Activated CD8-positive, alpha-beta T cell treated with anti-CD3 and anti-CD28 coated beads, Interleukin-2, amount 10 ng/mL, durations not matched to agents 7 days and 5 days (primary cell): Measurements from ENCODE around the gene PSMD1. TPM values are rescaled to one million over a fixed set of nuclear protein-coding genes. Genes with fewer than 3 reads are reported as not detected.
A peak's percentile ranks its signal among the peaks of the same experiment; 100 is the strongest.

Experiments used
- ATAC-seq: fragments of 150-1000 bp; cut with Tn5 transposase; one replicate; pipeline ENCODE4 v1.10.0; 2021; ENCODE audit warnings: moderate library complexity
- CTCF ChIA-PET: fragments of 350-600 bp; sonication (Branson Sonifier 250); formaldehyde crosslinking; loops from one replicate; lab custom pipeline; 2021; ENCODE audit warnings: antibody characterized with exemption; lab: Charles Lee
- POLR2A ChIA-PET: fragments of 350-600 bp; sonication (Branson Sonifier 250); formaldehyde crosslinking; loops from one replicate; lab custom pipeline; 2021; ENCODE audit warnings: antibody characterized with exemption; lab: Charles Lee
- DNase-seq: peaks from one replicate; pipeline ENCODE4 v3.0.0-alpha.2; 2020
- H3K27ac Mint-ChIP-seq: one replicate; pipeline ENCODE4 v1.8.0; 2021; ENCODE audit warnings: mild to moderate bottlenecking, mixed read lengths
- H3K27me3 Mint-ChIP-seq: one replicate; pipeline ENCODE4 v1.8.0; 2021; ENCODE audit warnings: low read depth, mixed read lengths
- H3K36me3 Mint-ChIP-seq: one replicate; pipeline ENCODE4 v1.8.0; 2021; ENCODE audit warnings: low read depth, mixed read lengths
- H3K4me1 Mint-ChIP-seq: one replicate; pipeline ENCODE4 v1.8.0; 2021; ENCODE audit warnings: low read depth, mixed read lengths
- H3K4me3 Mint-ChIP-seq: one replicate; pipeline ENCODE4 v1.8.0; 2021; ENCODE audit warnings: mild to moderate bottlenecking, mixed read lengths
- H3K9me3 Mint-ChIP-seq: one replicate; pipeline ENCODE4 v1.8.0; 2022; ENCODE audit warnings: mixed read lengths; ENCODE audit not compliant: insufficient read depth
- total RNA-seq, 2 experiments: library from RNA; stranded (reverse); gene quantifications; one replicate each; pipeline ENCODE4 v1.2.3, GENCODE V29; 2021

The PSMD1 gene
- 10 to 100 TPM; 92.8 to 94.1 TPM for total RNA-seq

DNA sequence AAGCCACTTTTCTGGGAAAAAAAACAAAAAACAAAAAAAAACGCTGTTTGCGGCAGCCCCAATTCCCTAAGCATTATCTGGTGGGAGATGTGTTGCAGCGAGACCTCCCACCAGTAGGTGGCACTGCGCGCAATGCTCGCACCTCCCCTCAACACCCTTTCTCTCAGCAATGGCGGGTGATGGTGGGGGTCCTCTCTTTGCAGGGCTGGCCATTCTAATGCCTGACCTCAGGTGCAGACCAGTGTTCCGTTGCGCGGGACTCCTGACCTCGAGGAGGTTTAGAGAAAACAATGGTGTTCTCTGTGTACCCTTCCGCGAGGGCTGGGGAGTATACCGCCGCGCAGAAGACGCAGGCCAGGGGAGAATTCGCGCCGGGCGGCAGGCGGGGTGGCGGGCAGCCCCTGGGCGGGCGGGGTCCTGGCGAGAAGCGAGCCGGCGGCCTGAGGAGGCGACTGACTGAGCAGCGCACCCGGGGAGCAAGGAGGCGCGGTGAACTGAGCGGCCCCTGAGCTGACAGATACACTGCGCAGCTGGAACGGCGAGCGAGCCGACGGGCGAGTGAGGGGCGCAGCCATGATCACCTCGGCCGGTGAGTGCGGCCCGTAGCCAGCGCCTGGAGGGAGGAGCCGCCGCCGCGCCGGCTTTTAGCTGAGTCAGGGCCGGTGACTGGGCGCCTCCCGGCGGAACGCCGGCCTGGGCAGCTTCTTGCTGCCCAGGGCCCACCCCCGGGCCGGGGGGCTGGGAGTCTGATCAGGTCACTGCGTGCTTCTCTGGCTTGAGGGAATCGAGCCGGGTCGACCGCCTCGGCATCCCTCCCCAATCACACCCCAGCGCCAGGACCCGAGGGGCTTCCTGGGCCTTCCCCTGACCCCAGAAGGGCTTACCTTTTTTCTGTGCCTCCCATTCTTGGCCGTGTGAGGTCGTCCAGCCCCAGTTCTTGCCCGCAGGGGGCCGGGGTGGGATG, at the start of gene PSMD1:
TSS of gene PSMD1 (plus strand) at position 415 of the 964 bp plus-strand sequence. CDS start at position 574, 159 bp downstream.
- H3K4me3 Mint-ChIP-seq: peak within 1 kb of the TSS; percentile 95
- H3K9me3 Mint-ChIP-seq: no peaks in the 10 kb centered on the region
- ChIA-PET POLR2A (interaction anchor here (0.6 to 0.7 kb wide), 2 partner anchors 63 to 408 kb away, joined by 3 read pairs; partner anchors contain the start of gene NCL), CTCF (interaction anchor here (0.7 to 1.8 kb wide), 7 partner anchors 8 to 219 kb away, joined by 3 to 8 read pairs (median 3); no protein-coding TSS in a partner anchor)
- ATAC-seq: peak; percentile 85
- peak within 1 kb of the TSS; percentile 100 for H3K27ac Mint-ChIP-seq
- peaks cover 4% of the 10 kb centered on the region for H3K36me3 Mint-ChIP-seq
- H3K4me1 Mint-ChIP-seq: peaks cover 57% of the 10 kb centered on the region
- H3K27me3 Mint-ChIP-seq: peaks cover 10% of the 10 kb centered on the region
- peak; percentile 95 for DNase-seq

DNA sequence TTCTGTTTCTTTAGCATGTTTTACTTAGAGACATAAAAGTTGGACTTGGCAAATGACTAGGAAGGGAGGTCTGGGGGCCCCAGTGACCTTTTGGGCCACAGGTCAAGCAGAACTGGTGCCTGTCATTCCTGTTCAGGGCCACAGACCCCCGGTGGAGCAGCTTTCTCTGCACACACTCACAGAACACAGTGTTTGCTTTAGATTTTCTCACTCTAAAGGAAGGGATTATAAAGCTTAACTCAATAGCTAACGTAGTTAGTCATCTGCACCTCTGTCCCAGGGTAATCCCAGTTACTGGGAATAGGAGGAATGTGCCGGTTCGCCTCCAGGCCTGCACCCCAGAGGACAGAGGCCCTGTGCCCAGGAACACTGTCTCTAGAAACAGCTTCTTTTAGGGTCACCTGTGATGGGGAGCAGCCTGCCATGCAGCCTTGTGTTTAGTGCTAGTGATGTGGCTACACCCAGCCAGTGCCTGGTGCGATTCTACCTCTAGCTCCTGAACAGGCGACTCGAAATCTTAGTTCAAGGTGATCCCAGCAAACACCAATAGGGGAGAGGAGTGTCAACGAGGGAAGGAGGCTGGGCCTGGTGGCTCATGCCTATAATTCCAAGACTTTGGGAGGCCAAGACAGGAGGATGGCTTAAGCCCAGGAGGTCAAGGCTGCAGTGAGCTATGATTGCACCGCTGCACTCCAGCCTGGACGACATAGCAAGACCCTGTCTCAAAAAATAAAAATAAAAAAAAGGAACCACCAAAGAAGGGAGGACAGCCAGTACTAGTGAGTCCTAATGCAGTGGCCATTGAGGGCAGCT, 49.2 kb upstream of the PSMD1 start:
- POLR2A ChIA-PET: no interaction called here
- Mint-ChIP-seq H3K4me1 (no peaks in the 10 kb centered on the region), H3K27me3 (peaks cover 9% of the 10 kb centered on the region), H3K27ac (no peak overlapping the region), H3K9me3 (no peaks in the 10 kb centered on the region), H3K4me3 (no peak overlapping the region), H3K36me3 (no peaks in the 10 kb centered on the region)
- CTCF ChIA-PET: interaction anchor here (1.4 kb wide), 1 partner anchor 160 kb away, joined by 6 read pairs; no protein-coding TSS in a partner anchor
- DNase-seq (no peak), ATAC-seq (no peak)

DNA sequence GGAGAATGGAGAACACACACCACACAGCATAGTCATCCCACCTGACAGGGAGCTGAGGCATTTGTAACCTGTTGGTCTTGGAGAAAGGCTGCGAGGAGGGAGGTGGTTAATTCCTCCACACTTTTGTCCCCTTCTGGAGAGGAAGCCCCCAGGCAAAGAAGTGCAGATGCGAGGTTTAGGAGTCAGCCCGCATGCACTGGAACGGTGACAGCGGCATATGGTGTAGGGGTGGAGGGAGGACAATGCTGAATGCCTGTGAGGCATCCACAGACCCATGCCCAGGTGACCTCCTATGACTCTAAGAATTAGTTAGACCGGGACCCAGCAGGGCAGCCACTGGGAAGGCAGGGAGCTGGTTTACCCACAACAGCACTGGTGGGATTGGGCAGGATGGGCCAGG, 48.5 kb upstream of the PSMD1 start:
- no peaks in the 10 kb centered on the region for H3K9me3 Mint-ChIP-seq
- ATAC-seq (no peak), DNase-seq (no peak)
- ChIA-PET POLR2A (no interaction called here), CTCF (interaction anchor here (1.0 kb wide), 1 partner anchor 24 kb away, joined by 4 read pairs; no protein-coding TSS in a partner anchor)
- H3K36me3 Mint-ChIP-seq: no peaks in the 10 kb centered on the region
- H3K27me3 Mint-ChIP-seq: peaks cover 13% of the 10 kb centered on the region
- no peak overlapping the region for H3K4me3 Mint-ChIP-seq
- H3K4me1 Mint-ChIP-seq: no peaks in the 10 kb centered on the region
- H3K27ac Mint-ChIP-seq: no peak overlapping the region

DNA sequence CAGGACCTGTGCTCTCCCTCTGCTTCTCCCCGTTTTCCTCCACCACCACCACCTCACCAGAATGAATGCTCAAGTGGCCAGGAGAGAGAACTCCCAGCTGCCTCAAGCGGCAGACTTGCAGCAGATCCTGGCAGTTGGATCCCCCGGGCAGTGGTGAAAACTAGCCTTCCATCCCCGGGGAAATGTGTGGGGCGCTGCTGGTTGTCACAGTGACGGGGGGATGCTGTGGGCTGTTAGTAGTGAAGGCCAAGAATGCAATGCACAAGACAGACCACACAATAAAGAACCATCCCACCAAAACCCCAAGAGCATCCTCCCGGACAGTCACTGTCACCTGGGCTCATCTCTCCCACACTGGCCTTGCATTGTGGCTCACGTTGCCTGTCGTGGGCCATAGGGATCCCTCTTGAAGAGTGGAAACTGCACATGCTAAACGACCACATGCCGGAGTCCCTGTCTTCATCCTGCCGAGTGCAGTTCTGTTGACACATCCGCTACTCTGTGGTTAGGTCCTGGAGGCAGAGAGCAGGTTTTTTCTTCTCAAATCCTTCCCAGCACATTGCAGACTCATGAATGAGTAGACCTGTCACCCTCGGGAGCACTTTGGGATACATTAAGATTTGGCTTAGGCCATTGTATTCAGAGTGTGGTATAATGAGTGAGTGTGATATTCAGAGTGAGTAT, 47.3 kb upstream of the PSMD1 start:
- H3K4me1 Mint-ChIP-seq: no peaks in the 10 kb centered on the region
- no peak overlapping the region for H3K4me3 Mint-ChIP-seq
- no peak overlapping the region for H3K27ac Mint-ChIP-seq
- DNase-seq (no peak), ATAC-seq (no peak)
- ChIA-PET CTCF (interaction anchor here (0.9 to 1.0 kb wide), 2 partner anchors 25 to 396 kb away, joined by 3 to 4 read pairs; no protein-coding TSS in a partner anchor), POLR2A (no interaction called here)
- peaks cover 12% of the 10 kb centered on the region for H3K27me3 Mint-ChIP-seq
- H3K36me3 Mint-ChIP-seq: no peaks in the 10 kb centered on the region
- H3K9me3 Mint-ChIP-seq: no peaks in the 10 kb centered on the region

DNA sequence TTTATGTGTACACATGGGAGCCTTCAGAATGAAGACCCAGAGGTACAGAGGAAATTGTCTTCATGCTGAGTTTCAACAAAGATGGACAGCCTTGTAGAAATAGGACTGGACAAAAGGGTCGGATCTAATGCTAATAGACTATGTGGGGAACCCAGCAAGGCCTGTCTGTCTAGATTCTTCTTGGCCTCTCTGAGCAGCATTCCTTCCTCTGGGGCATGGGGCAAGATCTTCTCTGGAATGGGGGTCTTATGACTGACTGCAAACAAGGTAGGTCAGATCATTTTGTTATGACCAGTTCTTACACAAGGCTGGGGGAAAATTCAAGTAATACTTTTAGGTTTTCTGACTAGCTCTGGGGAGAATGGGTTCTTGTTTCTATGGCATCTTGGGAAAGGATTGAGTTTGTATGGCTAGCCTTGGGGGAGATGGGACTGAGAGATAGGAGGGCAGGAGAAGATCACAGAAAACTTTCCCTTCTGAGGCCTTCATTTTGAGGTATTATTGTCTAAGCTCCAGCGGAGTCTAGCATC, 46.4 kb upstream of the PSMD1 start:
- no peak for DNase-seq
- no peaks in the 10 kb centered on the region for H3K36me3 Mint-ChIP-seq
- ChIA-PET POLR2A (no interaction called here), CTCF (interaction anchor here (0.8 to 0.9 kb wide), 2 partner anchors 186 to 395 kb away, joined by 3 read pairs; no protein-coding TSS in a partner anchor)
- no peaks in the 10 kb centered on the region for H3K4me1 Mint-ChIP-seq
- H3K27ac Mint-ChIP-seq: no peak overlapping the region
- H3K9me3 Mint-ChIP-seq: no peaks in the 10 kb centered on the region
- H3K27me3 Mint-ChIP-seq: peaks cover 13% of the 10 kb centered on the region
- ATAC-seq: no peak
- no peak overlapping the region for H3K4me3 Mint-ChIP-seq

DNA sequence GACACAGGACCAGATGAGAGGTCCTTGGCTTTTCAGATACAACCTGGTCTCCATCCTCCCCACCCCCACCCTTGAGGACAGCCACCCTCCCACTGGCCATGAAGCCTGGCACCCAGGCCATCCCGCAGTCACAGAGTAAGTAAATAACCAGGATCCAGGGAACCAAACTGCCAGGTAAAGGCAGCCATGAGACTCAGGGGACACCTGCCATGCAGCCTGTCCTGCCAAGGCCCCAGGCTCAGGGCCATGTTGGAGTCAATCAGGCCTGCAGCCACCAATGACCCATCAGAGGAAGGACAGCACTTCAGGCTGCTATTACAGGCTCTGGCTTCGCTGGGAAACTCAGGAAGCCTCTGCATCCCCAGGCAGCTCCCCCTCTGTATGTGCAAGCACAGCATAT, 45.1 kb upstream of the PSMD1 start:
- H3K4me3 Mint-ChIP-seq: no peak overlapping the region
- DNase-seq (no peak), ATAC-seq (no peak)
- H3K27me3 Mint-ChIP-seq: peaks cover 13% of the 10 kb centered on the region
- CTCF ChIA-PET: no interaction called here
- no peak overlapping the region for H3K27ac Mint-ChIP-seq
- H3K9me3 Mint-ChIP-seq: no peaks in the 10 kb centered on the region
- no peaks in the 10 kb centered on the region for H3K36me3 Mint-ChIP-seq
- POLR2A ChIA-PET: no interaction called here
- H3K4me1 Mint-ChIP-seq: no peaks in the 10 kb centered on the region

DNA sequence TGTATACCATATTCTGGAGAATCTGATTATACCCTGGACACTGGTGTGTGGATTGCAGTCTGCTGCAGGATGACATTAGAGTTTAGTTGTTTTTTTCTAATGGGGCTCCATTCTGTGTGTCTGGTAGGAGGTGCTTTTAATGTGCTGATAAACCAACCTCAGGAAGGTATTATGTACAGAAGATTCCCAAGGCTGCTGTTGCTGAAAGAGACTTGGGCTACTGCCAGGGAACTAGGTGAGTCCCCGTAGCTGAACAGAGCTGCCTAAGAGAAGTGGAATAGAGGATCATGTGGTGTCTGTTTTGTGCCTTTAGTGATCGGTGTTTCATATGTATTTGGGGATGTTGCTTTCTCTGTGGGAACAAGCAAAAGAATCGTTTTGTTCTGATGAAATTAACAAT, 44.2 kb upstream of the PSMD1 start:
- POLR2A ChIA-PET: no interaction called here
- Mint-ChIP-seq H3K36me3 (no peaks in the 10 kb centered on the region), H3K27me3 (peaks cover 16% of the 10 kb centered on the region), H3K27ac (no peak overlapping the region), H3K4me3 (no peak overlapping the region), H3K9me3 (no peaks in the 10 kb centered on the region), H3K4me1 (no peaks in the 10 kb centered on the region)
- DNase-seq (no peak), ATAC-seq (no peak)
- CTCF ChIA-PET: no interaction called here

DNA sequence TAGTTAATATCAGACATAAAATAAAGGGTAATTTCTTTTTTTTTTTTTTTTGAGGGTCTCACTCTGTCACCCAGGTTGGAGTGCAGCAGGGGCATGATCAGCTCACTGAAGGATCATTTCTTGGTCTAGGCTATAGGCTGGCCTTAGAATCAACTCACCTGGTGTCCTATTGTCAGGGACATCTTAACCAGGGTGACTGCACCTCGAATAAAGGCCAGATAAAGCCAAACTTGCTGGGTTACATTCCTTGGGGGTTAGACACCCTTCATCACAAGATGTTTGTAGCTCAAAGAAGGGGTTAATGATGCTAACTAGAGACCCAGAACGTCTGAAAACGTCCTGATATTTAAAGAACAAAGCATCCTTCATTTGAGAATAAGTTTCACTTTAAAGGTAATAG, 42.8 kb upstream of the PSMD1 start:
- H3K4me3 Mint-ChIP-seq: no peak overlapping the region
- ChIA-PET POLR2A (no interaction called here), CTCF (interaction anchor here (1.0 kb wide), 1 partner anchor 26 kb away, joined by 3 read pairs; no protein-coding TSS in a partner anchor)
- peaks cover 21% of the 10 kb centered on the region for H3K27me3 Mint-ChIP-seq
- ATAC-seq (no peak), DNase-seq (no peak)
- H3K4me1 Mint-ChIP-seq: no peaks in the 10 kb centered on the region
- no peak overlapping the region for H3K27ac Mint-ChIP-seq
- no peaks in the 10 kb centered on the region for H3K9me3 Mint-ChIP-seq
- no peaks in the 10 kb centered on the region for H3K36me3 Mint-ChIP-seq

DNA sequence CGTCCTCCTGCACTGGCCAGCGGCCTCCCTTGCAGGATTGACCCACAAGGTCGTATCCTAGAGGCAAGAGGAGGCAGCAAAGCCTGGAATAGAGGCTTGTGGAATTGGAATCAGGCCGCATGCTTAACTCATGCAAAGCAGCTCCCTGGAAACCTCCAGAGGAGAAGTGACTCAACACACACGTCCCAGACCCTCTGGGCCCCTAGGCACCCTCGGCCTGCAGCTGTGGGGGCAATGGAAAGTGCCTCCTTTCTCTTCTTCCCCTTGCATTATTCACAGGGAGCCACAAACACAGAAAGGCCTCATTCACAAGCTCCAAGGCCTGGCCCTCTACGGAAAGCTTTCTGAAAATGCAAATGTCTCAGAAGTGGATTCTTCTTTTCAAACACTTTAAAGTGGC, 41.2 kb upstream of the PSMD1 start:
- Mint-ChIP-seq H3K36me3 (no peaks in the 10 kb centered on the region), H3K27ac (no peak overlapping the region), H3K27me3 (peaks cover 26% of the 10 kb centered on the region), H3K4me1 (no peaks in the 10 kb centered on the region), H3K4me3 (no peak overlapping the region), H3K9me3 (no peaks in the 10 kb centered on the region)
- DNase-seq (no peak), ATAC-seq (no peak)
- CTCF ChIA-PET: interaction anchor here (0.9 to 1.6 kb wide), 3 partner anchors 12 to 60 kb away, joined by 3 to 7 read pairs (median 3); no protein-coding TSS in a partner anchor
- POLR2A ChIA-PET: no interaction called here

DNA sequence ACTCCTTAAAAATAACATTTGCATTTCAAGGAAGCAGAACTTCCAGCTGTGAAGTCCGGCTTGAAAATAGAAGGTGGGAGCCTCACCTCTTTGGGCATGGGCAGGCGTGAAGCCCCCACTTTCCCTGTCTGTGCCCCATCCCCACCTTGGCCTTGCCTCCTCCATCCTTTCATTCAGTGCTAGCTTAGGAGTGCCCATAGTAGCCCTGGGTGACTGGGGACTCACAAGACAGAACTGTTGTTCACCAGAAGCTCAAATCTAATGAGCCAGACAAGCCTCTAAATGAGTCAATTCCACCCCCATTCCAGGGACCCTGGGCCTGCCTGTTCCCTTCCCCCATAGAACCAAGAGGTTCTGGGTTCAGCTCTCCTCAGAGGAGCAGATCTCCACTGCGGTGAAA, 40.7 kb upstream of the PSMD1 start:
- Mint-ChIP-seq H3K4me3 (no peak overlapping the region), H3K36me3 (no peaks in the 10 kb centered on the region), H3K9me3 (no peaks in the 10 kb centered on the region), H3K4me1 (no peaks in the 10 kb centered on the region), H3K27ac (no peak overlapping the region), H3K27me3 (peaks cover 29% of the 10 kb centered on the region)
- DNase-seq (no peak), ATAC-seq (no peak)
- CTCF ChIA-PET: interaction anchor here (0.9 to 1.6 kb wide), 3 partner anchors 12 to 60 kb away, joined by 3 to 7 read pairs (median 3); no protein-coding TSS in a partner anchor
- POLR2A ChIA-PET: no interaction called here
